Measurements from ENCODE around the gene CST7. TPM values are rescaled to one million over a fixed set of nuclear protein-coding genes. Genes with fewer than 3 reads are reported as not detected.

Gene CST7
- total RNA-seq, 2 experiments from 2014 or later, result 92.0 to 92.4 TPM

DNA sequence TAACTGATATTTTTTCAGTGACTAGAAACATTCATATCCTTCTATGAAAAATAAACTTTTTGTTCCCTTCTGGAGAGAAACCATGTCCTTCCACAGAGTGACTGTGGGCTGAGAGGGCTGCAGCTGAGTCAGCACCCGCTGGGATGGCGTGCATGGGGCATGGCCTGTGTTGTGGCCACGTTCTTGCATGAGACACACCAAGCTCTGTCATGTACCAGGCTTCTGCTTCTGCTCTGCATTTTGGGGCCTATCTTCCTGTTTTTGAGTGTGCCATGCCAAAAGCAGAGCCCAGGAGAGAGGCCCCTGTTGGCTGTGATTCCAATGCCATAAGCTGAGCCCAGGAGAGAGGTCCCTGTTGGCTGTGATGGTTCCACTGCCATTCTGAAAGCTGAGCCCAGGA, 32.7 kb downstream of the CST7 start:
- Mint-ChIP-seq H3K4me3 (peak overlapping the region; percentile 26), H3K4me1 (peaks cover 48% of the 10 kb centered on the region), H3K27me3 (no peaks in the 10 kb centered on the region), H3K36me3 (peaks cover 65% of the 10 kb centered on the region), H3K27ac (peak overlapping the region; percentile 48), H3K9me3 (peaks cover 5% of the 10 kb centered on the region)
- ATAC-seq (ENCODE audit: low read depth) (peak; percentile 53), DNase-seq (no peak)
- POLR2A ChIA-PET, result interaction anchor here (0.9 kb wide), 1 partner anchor 8 kb away, joined by 3 read pairs; no protein-coding TSS in a partner anchor

DNA sequence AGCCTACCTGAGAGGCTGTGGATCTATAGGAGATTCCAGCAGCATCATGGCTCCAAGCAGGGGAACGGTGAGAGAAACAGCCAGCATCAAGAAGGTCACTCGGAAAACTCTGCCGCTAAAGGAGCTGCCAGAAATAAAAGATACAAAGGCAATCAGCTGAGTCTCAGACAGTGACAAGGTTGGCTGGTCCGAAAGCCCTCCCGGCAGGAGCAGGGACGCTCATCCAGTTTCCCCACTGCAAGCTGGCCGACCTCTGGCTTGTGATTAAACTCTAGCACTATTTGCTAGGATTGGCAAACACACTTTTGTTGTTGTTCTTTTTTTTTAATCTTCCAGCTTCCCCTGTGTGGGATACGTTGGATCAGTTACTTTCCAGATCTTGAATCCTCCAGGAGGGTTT, 34.8 kb downstream of the CST7 start:
- peaks cover 54% of the 10 kb centered on the region for H3K36me3 Mint-ChIP-seq
- H3K4me1 Mint-ChIP-seq, result peaks cover 57% of the 10 kb centered on the region
- peaks cover 5% of the 10 kb centered on the region for H3K9me3 Mint-ChIP-seq
- no peak for DNase-seq
- H3K27me3 Mint-ChIP-seq, result no peaks in the 10 kb centered on the region
- no peak for ATAC-seq (ENCODE audit: low read depth)
- H3K27ac Mint-ChIP-seq, result no peak overlapping the region
- no peak overlapping the region for H3K4me3 Mint-ChIP-seq
- POLR2A ChIA-PET, result no interaction called here

DNA sequence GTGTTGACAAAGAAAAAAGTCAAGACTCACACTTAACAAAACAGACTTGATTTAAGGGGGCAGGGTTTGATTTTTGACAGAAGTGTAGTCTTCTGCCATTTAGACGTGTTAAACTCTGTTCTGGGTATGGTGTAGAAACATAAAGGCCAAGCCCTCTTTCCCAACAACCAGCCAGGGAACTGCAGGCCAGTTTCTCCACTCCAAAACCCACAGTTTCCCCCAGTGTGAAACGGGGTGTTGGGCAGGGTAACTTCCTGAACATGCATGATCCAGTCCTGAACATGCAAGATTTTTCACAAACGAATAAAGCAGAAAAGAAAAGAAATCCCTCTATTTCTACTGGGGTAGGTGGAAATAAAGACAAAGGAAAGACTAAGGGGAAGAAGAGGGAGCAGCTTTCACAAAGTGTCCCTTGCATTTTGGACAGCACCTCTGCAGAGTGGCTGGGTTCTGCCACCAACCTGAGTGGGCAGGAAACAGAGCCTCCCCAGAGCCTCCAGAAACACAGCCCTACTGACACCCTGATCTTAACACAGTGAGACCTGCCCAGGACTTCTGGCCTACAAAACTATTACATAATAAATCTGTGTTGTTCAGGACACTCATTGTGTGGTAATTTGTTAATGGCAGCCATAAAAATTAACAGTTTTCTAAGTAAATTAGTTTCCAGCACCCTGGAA, 36.0 kb downstream of the CST7 start:
- ATAC-seq (ENCODE audit: low read depth), result peak; percentile 55
- DNase-seq, result no peak
- POLR2A ChIA-PET, result no interaction called here
- Mint-ChIP-seq H3K4me3 (no peak overlapping the region), H3K27ac (peak overlapping the region; percentile 3), H3K36me3 (peaks cover 47% of the 10 kb centered on the region), H3K27me3 (no peaks in the 10 kb centered on the region), H3K9me3 (no peaks in the 10 kb centered on the region), H3K4me1 (peaks cover 55% of the 10 kb centered on the region)

DNA sequence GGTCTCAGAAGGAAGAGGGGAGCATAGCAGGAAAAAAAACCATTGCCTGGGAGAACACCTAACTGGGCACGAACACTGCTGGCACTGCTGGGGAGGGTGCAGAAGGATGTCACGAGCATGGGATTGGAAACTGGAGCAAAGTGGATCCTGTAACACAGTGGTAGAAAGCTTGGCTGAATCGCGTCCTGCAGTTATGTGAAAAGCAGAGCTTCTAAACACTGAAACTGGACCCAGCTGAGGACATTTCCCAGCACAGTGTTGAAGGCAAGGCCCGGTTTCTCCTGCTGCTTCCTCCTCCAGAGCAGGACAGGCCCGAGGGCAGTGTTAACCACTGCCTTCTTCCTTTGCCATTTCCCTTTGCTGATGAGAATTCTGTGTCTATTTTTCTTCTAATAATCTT, 36.7 kb downstream of the CST7 start:
- H3K36me3 Mint-ChIP-seq, result peaks cover 44% of the 10 kb centered on the region
- H3K9me3 Mint-ChIP-seq, result no peaks in the 10 kb centered on the region
- no peaks in the 10 kb centered on the region for H3K27me3 Mint-ChIP-seq
- H3K4me3 Mint-ChIP-seq, result no peak overlapping the region
- DNase-seq (no peak), ATAC-seq (ENCODE audit: low read depth) (no peak)
- H3K27ac Mint-ChIP-seq, result no peak overlapping the region
- POLR2A ChIA-PET, result no interaction called here
- peaks cover 59% of the 10 kb centered on the region for H3K4me1 Mint-ChIP-seq

- no peak for ATAC-seq (ENCODE audit: low read depth)
- H3K36me3 Mint-ChIP-seq, result peaks cover 38% of the 10 kb centered on the region
- no peak overlapping the region for H3K27ac Mint-ChIP-seq
- no peak for DNase-seq
- H3K27me3 Mint-ChIP-seq, result no peaks in the 10 kb centered on the region
- H3K9me3 Mint-ChIP-seq, result no peaks in the 10 kb centered on the region
- H3K4me3 Mint-ChIP-seq, result no peak overlapping the region
- H3K4me1 Mint-ChIP-seq, result peaks cover 58% of the 10 kb centered on the region
- POLR2A ChIA-PET, result no interaction called here
Measured at GRCh38 chr20:24986436-24987015, 37.5 kb downstream of the CST7 start.

GRCh38 chr20:24987244-24987643, 38.2 kb downstream of the CST7 start:
- no peak overlapping the region for H3K4me3 Mint-ChIP-seq
- no peaks in the 10 kb centered on the region for H3K9me3 Mint-ChIP-seq
- no peak overlapping the region for H3K27ac Mint-ChIP-seq
- POLR2A ChIA-PET, result no interaction called here
- no peaks in the 10 kb centered on the region for H3K27me3 Mint-ChIP-seq
- DNase-seq (no peak), ATAC-seq (ENCODE audit: low read depth) (no peak)
- H3K4me1 Mint-ChIP-seq, result peaks cover 54% of the 10 kb centered on the region
- H3K36me3 Mint-ChIP-seq, result peaks cover 36% of the 10 kb centered on the region

- Mint-ChIP-seq H3K27ac (no peak overlapping the region), H3K4me3 (no peak overlapping the region), H3K4me1 (peaks cover 51% of the 10 kb centered on the region), H3K36me3 (peaks cover 28% of the 10 kb centered on the region), H3K27me3 (no peaks in the 10 kb centered on the region), H3K9me3 (no peaks in the 10 kb centered on the region)
- no peak for ATAC-seq (ENCODE audit: low read depth)
- no peak for DNase-seq
- POLR2A ChIA-PET, result interaction anchor here (0.7 kb wide), 1 partner anchor 39 kb away, joined by 3 read pairs; the partner anchor contains the start of gene CST7
Measured at GRCh38 chr20:24987873-24988835, 39.1 kb downstream of the CST7 start.

DNA sequence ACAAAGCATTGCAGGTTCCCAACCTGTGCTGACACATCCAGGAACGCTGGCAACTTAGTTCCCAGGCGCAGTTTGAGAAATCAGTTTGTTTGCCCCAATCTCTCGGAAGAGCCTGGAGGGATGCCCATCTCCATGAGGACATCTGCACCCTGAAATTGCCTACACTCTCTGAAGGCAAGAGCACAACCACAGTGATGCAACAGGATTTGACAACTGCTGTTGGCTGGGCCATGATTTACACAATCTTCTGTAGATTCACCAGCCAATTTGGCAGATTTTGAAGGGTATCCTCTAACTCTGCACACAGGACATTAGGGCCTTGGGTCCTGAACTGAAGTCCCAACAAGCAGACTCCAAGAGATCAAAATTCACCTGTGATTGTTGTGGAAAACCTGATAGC, 40.1 kb downstream of the CST7 start:
- no peaks in the 10 kb centered on the region for H3K27me3 Mint-ChIP-seq
- no peak overlapping the region for H3K27ac Mint-ChIP-seq
- H3K4me3 Mint-ChIP-seq, result no peak overlapping the region

GRCh38 chr20:24990810-24991252, 41.8 kb downstream of the CST7 start:
- Mint-ChIP-seq H3K36me3 (peaks cover 22% of the 10 kb centered on the region), H3K9me3 (no peaks in the 10 kb centered on the region), H3K27me3 (no peaks in the 10 kb centered on the region), H3K4me3 (peak overlapping the region; percentile 97), H3K27ac (peak overlapping the region; percentile 9), H3K4me1 (peaks cover 52% of the 10 kb centered on the region)
- no peak for DNase-seq
- POLR2A ChIA-PET, result interaction anchor here (1.0 to 1.1 kb wide), 2 partner anchors 12 to 40 kb away, joined by 3 read pairs; no protein-coding TSS in a partner anchor
- ATAC-seq (ENCODE audit: low read depth), result no peak

More for the DNA sequence above, 40.1 kb downstream of the CST7 start:
- DNase-seq, result no peak
- Mint-ChIP-seq H3K4me1 (peaks cover 58% of the 10 kb centered on the region), H3K9me3 (no peaks in the 10 kb centered on the region), H3K36me3 (peaks cover 22% of the 10 kb centered on the region)
- POLR2A ChIA-PET, result no interaction called here
- no peak for ATAC-seq (ENCODE audit: low read depth)

DNA sequence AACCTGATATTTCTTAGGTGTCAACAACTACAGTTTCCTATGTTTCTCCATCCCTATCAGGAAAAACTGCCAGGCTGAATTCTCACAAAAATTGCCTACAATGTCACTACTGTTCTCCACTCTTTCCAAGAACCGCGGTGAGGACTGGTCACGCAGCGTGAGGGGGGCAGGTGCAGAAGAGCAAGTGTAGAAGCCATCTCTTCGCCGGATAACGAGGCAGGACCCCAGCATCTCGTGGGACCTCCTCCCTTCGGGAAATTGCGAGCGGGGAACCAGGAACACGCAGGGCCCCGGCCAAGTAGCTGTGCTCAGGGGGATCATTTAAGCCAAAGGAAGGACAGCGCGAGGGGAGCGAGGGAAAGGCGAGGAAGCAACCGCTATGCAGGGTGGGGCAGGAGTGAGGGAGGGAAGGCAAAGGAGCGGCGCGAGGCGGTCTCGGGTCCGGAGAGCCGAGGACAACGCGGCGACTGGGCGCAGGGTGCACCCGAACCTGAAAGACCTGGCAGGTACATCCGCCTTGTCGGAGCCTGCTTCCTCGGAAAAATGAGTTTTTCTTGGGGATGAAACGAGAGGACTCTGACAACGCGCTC, 42.9 kb downstream of the CST7 start:
- ATAC-seq (ENCODE audit: low read depth), result peak; percentile 22
- Mint-ChIP-seq H3K27me3 (peaks cover 3% of the 10 kb centered on the region), H3K4me1 (peaks cover 46% of the 10 kb centered on the region), H3K9me3 (no peaks in the 10 kb centered on the region), H3K27ac (peak overlapping the region; percentile 95), H3K4me3 (peak overlapping the region; percentile 97), H3K36me3 (peaks cover 18% of the 10 kb centered on the region)
- POLR2A ChIA-PET, result interaction anchor here (0.9 to 3.9 kb wide), 7 partner anchors 37 to 260 kb away, joined by 3 to 32 read pairs (median 7); partner anchors contain the start of genes ACSS1 and CST7
- DNase-seq, result no peak

DNA sequence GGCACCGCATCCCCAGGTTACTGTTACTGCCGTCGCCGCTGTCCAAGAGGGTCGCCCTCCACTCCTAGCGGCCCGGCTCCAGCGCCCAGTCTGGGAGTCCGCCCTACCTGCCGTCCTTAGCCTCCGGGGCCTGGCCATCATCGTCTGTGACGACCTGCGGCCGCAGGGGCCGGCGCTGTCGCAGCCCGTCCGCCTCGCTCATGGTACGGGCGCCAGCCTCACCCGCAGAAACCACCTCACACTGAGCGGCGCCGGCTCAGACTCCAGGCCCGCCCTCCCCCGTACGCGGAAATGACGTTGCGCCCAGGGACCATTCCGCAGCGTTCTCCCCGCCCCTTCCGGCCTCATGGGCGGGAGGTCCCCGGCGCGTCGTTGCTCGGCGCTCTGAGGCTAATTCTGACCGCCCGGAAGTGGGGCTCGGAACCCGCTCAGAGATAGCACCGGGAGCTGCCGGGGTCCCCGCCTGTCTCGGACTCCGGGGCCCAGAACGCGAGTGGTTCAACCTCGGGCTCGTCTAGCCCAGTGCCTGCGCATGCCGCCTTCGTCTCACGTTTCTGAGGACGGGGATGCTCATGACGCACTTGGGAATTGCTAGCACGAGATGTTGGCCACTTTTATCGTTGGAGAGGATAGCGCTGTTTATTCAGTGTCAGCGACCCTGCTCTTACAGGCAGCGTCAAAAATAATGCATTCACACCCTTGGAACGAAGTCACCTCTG, 43.6 kb downstream of the CST7 start, which contains the start of gene APMAP:
Gene APMAP, minus strand, starts transcription at position 265 of the 719 bp plus-strand sequence. Its CDS starts 63 bp downstream, at position 202.
- Mint-ChIP-seq H3K4me1 (peaks cover 43% of the 10 kb centered on the region), H3K27ac (peak within 1 kb of the TSS; percentile 95), H3K27me3 (peaks cover 5% of the 10 kb centered on the region), H3K4me3 (peak within 1 kb of the TSS; percentile 97), H3K9me3 (no peaks in the 10 kb centered on the region), H3K36me3 (peaks cover 14% of the 10 kb centered on the region)
- DNase-seq, result peak; percentile 98
- ATAC-seq (ENCODE audit: low read depth), result peak; percentile 92
- POLR2A ChIA-PET, result interaction anchor here (0.6 to 3.9 kb wide), 10 partner anchors 38 to 259 kb away, joined by 3 to 32 read pairs (median 5); partner anchors contain the start of genes ACSS1 and CST7

Measured in activated naive CD8-positive, alpha-beta T cell treated with anti-CD3 and anti-CD28 coated beads, Interleukin-2, amount 10 ng/mL, durations not matched to agents 7 days and 5 days (primary cell).